ENCODE measurements around the gene TRIO. TPM values are rescaled to one million over a fixed set of nuclear protein-coding genes. Genes with fewer than 3 reads are reported as not detected.

Gene TRIO
- total and polyA plus RNA-seq, 10 of the 15 experiments (the other 5 are each of a cell fraction or from before 2014, with no cell fraction given), result 5.1 to 96.4 (median 44.6) TPM

GRCh38 chr5:14306329-14306815 is 163.2 kb downstream of the TRIO start:
- SMC1A ChIA-PET (ENCODE audit: uncharacterized antibody, unreplicated experiment), result interaction anchor here (0.6 to 1.4 kb wide), 3 partner anchors 22 to 198 kb away, joined by 3 read pairs; no protein-coding TSS in a partner anchor
- H3K9me3 ChIP-seq (replicated peaks; ENCODE audit: control insufficient read depth, insufficient read depth, low read length), result no peaks in the 10 kb centered on the region
- no peaks in the 10 kb centered on the region for H3K79me2 ChIP-seq (ENCODE audit: control insufficient read depth, insufficient read depth, low read length)
- no peak overlapping the region for H2AFZ ChIP-seq (ENCODE audit: control insufficient read depth, low read depth, low read length)
- RAD21 ChIA-PET (ENCODE audit: unreplicated experiment), result no interaction called here
- no peaks in the 10 kb centered on the region for H3K27me3 ChIP-seq (replicated peaks in 1 of 2; ENCODE audit: control insufficient read depth in 2 of 2, insufficient read depth in 2 of 2, low read length in 1 of 2)
- no peak for FAIRE-seq
- intact Hi-C loops (cut with micrococcal nuclease; ENCODE audit: unreplicated experiment) (no loop called here), in situ Hi-C loops (cut with MboI) (no loop called here)
- H3K36me3 ChIP-seq (ENCODE audit: control insufficient read depth in 2 of 2, insufficient read depth in 2 of 2, low read length in 1 of 2), result peaks cover 22 to 27% of the 10 kb centered on the region in 2 experiments
- no peak for TF ChIP-seq RFX5 (IDR thresholded peaks at IDR 0.05; ENCODE audit: low read depth, low read length)
- TF ChIP-seq RELB (IDR thresholded peaks at IDR 0.05; ENCODE audit: low read depth), result no peak
- no peak for TF ChIP-seq SMAD1 (IDR thresholded peaks at IDR 0.05; ENCODE audit: low read depth, partially characterized antibody)
- no peak for TF ChIP-seq TCF3 (IDR thresholded peaks at IDR 0.05; ENCODE audit: borderline replicate concordance, insufficient read depth, low read depth, low read length)
- TF ChIP-seq CUX1 (IDR thresholded peaks at IDR 0.05; ENCODE audit: insufficient replicate concordance, low read depth, low read length), result no peak
- H3K9ac ChIP-seq (ENCODE audit: control insufficient read depth, insufficient read depth, low read length), result no peak overlapping the region
- DNase-seq (ENCODE audit: low read depth, low spot score), result no peak
- no peak overlapping the region for H3K4me3 ChIP-seq
- POLR2A ChIA-PET, result no interaction called here
- no peaks in the 10 kb centered on the region for H4K20me1 ChIP-seq (ENCODE audit: control insufficient read depth, insufficient read depth)
- no peak overlapping the region for H3K4me2 ChIP-seq (ENCODE audit: control insufficient read depth, insufficient read depth)
- 100% methylated on average over 2 of the region's 2 CpGs for WGBS (ENCODE audit: insufficient coverage, insufficient replicate concordance, low lambda C conversion rate, missing lambda C conversion rate)
- H3K4me1 ChIP-seq (ENCODE audit: control insufficient read depth, insufficient read depth, low read length), result no peaks in the 10 kb centered on the region
- H3K27ac ChIP-seq (ENCODE audit: control insufficient read depth, insufficient read depth), result no peak overlapping the region
- no peak for ATAC-seq
- BruUV-seq (replicated peaks), result no TSS peak
- CTCF ChIA-PET, result no interaction called here
